Astrocyte (in vitro differentiated cells and primary cell): ENCODE measurements around the gene CHRD. TPM values are rescaled to one million over a fixed set of nuclear protein-coding genes. Genes with fewer than 3 reads are reported as not detected.

Source experiments
- DNase-seq: peaks from one replicate; pipeline ENCODE4 v3.0.0-alpha.2; 2010; ENCODE audit warnings: low read depth
- FAIRE-seq: peaks from 2 replicates; lab custom pipeline; 2011; peaks lifted over from hg19 to GRCh38; lab: Jason Lieb, UNC
- H2AFZ ChIP-seq: 2 replicates; pipeline ENCODE4 v1.6.0; 2012; ENCODE audit warnings: low read depth, low read length, inconsistent platforms
- H3K27ac ChIP-seq: 2 replicates; pipeline ENCODE4 v1.5.1; 2011; ENCODE audit warnings: low read depth, low read length, inconsistent platforms
- H3K27me3 ChIP-seq: 2 replicates; pipeline ENCODE4 v1.6.0; 2011; ENCODE audit warnings: low read length, inconsistent platforms; ENCODE audit not compliant: insufficient read depth
- H3K36me3 ChIP-seq: 2 replicates; pipeline ENCODE4 v1.5.1; 2011; ENCODE audit warnings: low read length, inconsistent platforms; ENCODE audit not compliant: insufficient read depth
- H3K4me1 ChIP-seq: 2 replicates; pipeline ENCODE4 v1.5.1; 2011; ENCODE audit warnings: low read length, inconsistent platforms; ENCODE audit not compliant: insufficient read depth
- H3K4me2 ChIP-seq: 2 replicates; pipeline ENCODE4 v1.6.0; 2012; ENCODE audit warnings: low read length, inconsistent platforms
- H3K4me3 ChIP-seq: 2 replicates; pipeline ENCODE4 v1.5.1; 2011; ENCODE audit warnings: low read depth, mild to moderate bottlenecking, low read length, inconsistent platforms; ENCODE audit not compliant: insufficient read depth
- H3K79me2 ChIP-seq: 2 replicates; pipeline ENCODE4 v1.6.0; 2012; ENCODE audit warnings: mild to moderate bottlenecking, low read length, inconsistent platforms; ENCODE audit not compliant: insufficient read depth
- H3K9ac ChIP-seq: 2 replicates; pipeline ENCODE4 v1.6.0; 2012; ENCODE audit warnings: mild to moderate bottlenecking, low read length, inconsistent platforms
- H3K9me3 ChIP-seq: 2 replicates; pipeline ENCODE4 v1.5.1; 2012; ENCODE audit warnings: low read depth, mild to moderate bottlenecking, low read length, inconsistent platforms; ENCODE audit not compliant: insufficient read depth
- H4K20me1 ChIP-seq: 2 replicates; pipeline ENCODE4 v1.6.0; 2012; ENCODE audit warnings: low read length, inconsistent platforms; ENCODE audit not compliant: insufficient read depth
- H3K27ac Mint-ChIP-seq: one replicate; pipeline ENCODE4 v1.8.0; 2021; ENCODE audit warnings: mild to moderate bottlenecking, mixed read lengths; ENCODE audit not compliant: unreplicated experiment
- H3K27me3 Mint-ChIP-seq: one replicate; pipeline ENCODE4 v1.8.0; 2021; ENCODE audit warnings: low read depth, mixed read lengths; ENCODE audit not compliant: unreplicated experiment
- H3K36me3 Mint-ChIP-seq: one replicate; pipeline ENCODE4 v1.8.0; 2021; ENCODE audit warnings: low read depth, mixed read lengths; ENCODE audit not compliant: unreplicated experiment
- H3K4me1 Mint-ChIP-seq: one replicate; pipeline ENCODE4 v1.8.0; 2021; ENCODE audit warnings: low read depth, mixed read lengths; ENCODE audit not compliant: unreplicated experiment
- H3K4me3 Mint-ChIP-seq: one replicate; pipeline ENCODE4 v1.8.0; 2021; ENCODE audit warnings: mild to moderate bottlenecking, moderate library complexity, mixed read lengths; ENCODE audit not compliant: unreplicated experiment
- H3K9me3 Mint-ChIP-seq: one replicate; pipeline ENCODE4 v1.8.0; 2021; ENCODE audit warnings: mild to moderate bottlenecking, mixed read lengths; ENCODE audit not compliant: unreplicated experiment
- CTCF ChIP-seq: IDR thresholded peaks from 2 replicates; pipeline ENCODE4 v1.5.1; 2011; ENCODE audit warnings: low read depth, mild to moderate bottlenecking, inconsistent platforms, low read length, moderate library complexity; ENCODE audit not compliant: insufficient read depth
- EZH2 ChIP-seq: IDR thresholded peaks from 2 replicates; pipeline ENCODE4 v1.6.1; 2012; ENCODE audit warnings: mild to moderate bottlenecking, low read length, inconsistent platforms; ENCODE audit not compliant: insufficient read depth
- total RNA-seq: library from RNA; stranded (reverse); gene quantifications from 2 replicates; pipeline ENCODE4 v1.2.1, GENCODE V29; 2021

Gene CHRD
- total RNA-seq, 1 donor from 2014 or later: 3.4 TPM

- FAIRE-seq (no peak), DNase-seq (no peak)
- Histone ChIP-seq H3K9me3 (no peaks in the 10 kb centered on the region), H4K20me1 (peaks cover 13% of the 10 kb centered on the region), H2AFZ (no peak overlapping the region), H3K4me2 (no peak overlapping the region), H3K9ac (no peak overlapping the region), H3K27ac (no peak overlapping the region), H3K4me3 (no peak overlapping the region), H3K79me2 (no peaks in the 10 kb centered on the region), H3K36me3 (no peaks in the 10 kb centered on the region), H3K4me1 (peaks cover 21% of the 10 kb centered on the region), H3K27me3 (no peaks in the 10 kb centered on the region)
- TF ChIP-seq EZH2: no peak
- TF ChIP-seq CTCF: no peak
- no peaks in the 10 kb centered on the region for H3K27me3 Mint-ChIP-seq
- peak overlapping the region; percentile 31 for H3K4me3 Mint-ChIP-seq
- no peak overlapping the region for H3K27ac Mint-ChIP-seq
- H3K4me1 Mint-ChIP-seq: peaks cover 36% of the 10 kb centered on the region
- peaks cover 16% of the 10 kb centered on the region for H3K36me3 Mint-ChIP-seq
- H3K9me3 Mint-ChIP-seq: no peaks in the 10 kb centered on the region
Measured at GRCh38 chr3:184347321-184348056, 32.4 kb upstream of the CHRD start.

- Mint-ChIP-seq H3K36me3 (peaks cover 12% of the 10 kb centered on the region), H3K27me3 (no peaks in the 10 kb centered on the region), H3K4me1 (peaks cover 34% of the 10 kb centered on the region), H3K4me3 (no peak overlapping the region), H3K9me3 (no peaks in the 10 kb centered on the region), H3K27ac (no peak overlapping the region)
- H3K9ac ChIP-seq: no peak overlapping the region
- peaks cover 16% of the 10 kb centered on the region for H3K4me1 ChIP-seq
- FAIRE-seq (no peak), DNase-seq (no peak)
- H3K4me2 ChIP-seq: no peak overlapping the region
- no peak for TF ChIP-seq CTCF
- TF ChIP-seq EZH2: no peak
- no peak overlapping the region for H3K27ac ChIP-seq
- no peaks in the 10 kb centered on the region for H3K9me3 ChIP-seq
- no peak overlapping the region for H2AFZ ChIP-seq
- no peak overlapping the region for H3K4me3 ChIP-seq
- peaks cover 10% of the 10 kb centered on the region for H4K20me1 ChIP-seq
- H3K27me3 ChIP-seq: no peaks in the 10 kb centered on the region
- H3K79me2 ChIP-seq: no peaks in the 10 kb centered on the region
- no peaks in the 10 kb centered on the region for H3K36me3 ChIP-seq
Measured at GRCh38 chr3:184348057-184348382, 31.8 kb upstream of the CHRD start.
